ENCODE results near the gene RXRB. TPM values are rescaled to one million over a fixed set of nuclear protein-coding genes. Genes with fewer than 3 reads are reported as not detected.

The RXRB gene
- total and polyA plus RNA-seq, 2 of the 13 experiments (the other 11 are each of a cell fraction or from before 2014, with no cell fraction given): 26.7 to 55.7 TPM

- TF ChIP-seq ZNF691 (CRISPR knock-in tag; IDR thresholded peaks at IDR 0.05; ENCODE audit: borderline replicate concordance, low read depth) (0 out of 2 replicates have a peak, but pooled peaks have one; percentile 67), THAP8 (CRISPR knock-in tag; IDR thresholded peaks at IDR 0.05; ENCODE audit: borderline replicate concordance) (peak; percentile 78; the same call in 1 of the 2 replicates), TEAD2 (CRISPR knock-in tag; IDR thresholded peaks at IDR 0.05) (no peak), SRY (CRISPR knock-in tag; IDR thresholded peaks at IDR 0.05) (peak; percentile 27; the same call in 1 of the 2 replicates), GLI4 (CRISPR knock-in tag; IDR thresholded peaks at IDR 0.05; ENCODE audit: borderline replicate concordance) (peak; percentile 58; the same call in 1 of the 2 replicates), ELF1 (CRISPR knock-in tag; IDR thresholded peaks at IDR 0.05) (no peak), ZNF432 (CRISPR knock-in tag; IDR thresholded peaks at IDR 0.05; ENCODE audit: borderline replicate concordance) (no peak), ATRX (CRISPR knock-in tag; IDR thresholded peaks at IDR 0.05; ENCODE audit: borderline replicate concordance) (no peak), ZNF790 (CRISPR knock-in tag; IDR thresholded peaks at IDR 0.05; ENCODE audit: borderline replicate concordance) (no peak), FLYWCH1 (CRISPR knock-in tag; IDR thresholded peaks at IDR 0.05) (no peak), TP53 (CRISPR knock-in tag; conservative IDR thresholded peaks at IDR 0.05) (no peak), KLF6 (CRISPR knock-in tag; IDR thresholded peaks at IDR 0.05) (no peak), PLSCR1 (CRISPR knock-in tag; IDR thresholded peaks at IDR 0.05; ENCODE audit: borderline replicate concordance) (no peak), ZNF17 (CRISPR knock-in tag; IDR thresholded peaks at IDR 0.05) (no peak), ZBTB8A (CRISPR knock-in tag; IDR thresholded peaks at IDR 0.05; ENCODE audit: borderline replicate concordance, low read depth) (no peak), ZNF382 (CRISPR knock-in tag; IDR thresholded peaks at IDR 0.05; ENCODE audit: borderline replicate concordance) (no peak), ZNF513 (CRISPR knock-in tag; conservative IDR thresholded peaks at IDR 0.05) (no peak), SALL2 (CRISPR knock-in tag; IDR thresholded peaks at IDR 0.05) (peak; percentile 13; the same call in 1 of the 2 replicates), CC2D1A (CRISPR knock-in tag; IDR thresholded peaks at IDR 0.05) (no peak), PBX2 (CRISPR knock-in tag; IDR thresholded peaks at IDR 0.05) (no peak), U2AF2 (IDR thresholded peaks at IDR 0.05; ENCODE audit: low read depth, low read length) (0 out of 2 replicates have a peak, but pooled peaks have one; percentile 25), ZNF672 (CRISPR knock-in tag; IDR thresholded peaks at IDR 0.05) (no peak), PLRG1 (conservative IDR thresholded peaks at IDR 0.05) (no peak), ZNF180 (CRISPR knock-in tag; IDR thresholded peaks at IDR 0.05; ENCODE audit: borderline replicate concordance, low read depth) (no peak), HMG20A (CRISPR knock-in tag; IDR thresholded peaks at IDR 0.05; ENCODE audit: borderline replicate concordance) (no peak), ZNF607 (CRISPR knock-in tag; IDR thresholded peaks at IDR 0.05; ENCODE audit: borderline replicate concordance) (no peak)
- TF ChIP-seq, protein P1, sequence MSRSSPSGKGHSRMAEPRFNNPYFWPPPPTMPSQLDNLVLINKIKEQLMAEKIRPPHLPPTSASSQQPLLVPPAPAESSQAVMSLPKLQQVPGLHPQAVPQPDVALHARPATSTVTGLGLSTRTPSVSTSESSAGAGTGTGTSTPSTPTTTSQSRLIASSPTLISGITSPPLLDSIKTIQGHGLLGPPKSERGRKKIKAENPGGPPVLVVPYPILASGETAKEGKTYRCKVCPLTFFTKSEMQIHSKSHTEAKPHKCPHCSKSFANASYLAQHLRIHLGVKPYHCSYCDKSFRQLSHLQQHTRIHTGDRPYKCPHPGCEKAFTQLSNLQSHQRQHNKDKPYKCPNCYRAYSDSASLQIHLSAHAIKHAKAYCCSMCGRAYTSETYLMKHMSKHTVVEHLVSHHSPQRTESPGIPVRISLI (CRISPR knock-in tag; IDR thresholded peaks at IDR 0.05; ENCODE audit: borderline replicate concordance): peak; percentile 43; the same call in 1 of the 2 replicates
Measured at GRCh38 chr6:33248643-33248931, 48.1 kb upstream of the RXRB start (continued).
